ENCODE measurements around the gene THOP1. TPM values are rescaled to one million over a fixed set of nuclear protein-coding genes. Genes with fewer than 3 reads are reported as not detected.
A peak's percentile ranks its signal among the peaks of the same experiment; 100 is the strongest.

The THOP1 gene
- total and polyA plus RNA-seq, 9 donors, result 11.3 to 54.7 (median 39.5) TPM

GRCh38 chr19:2759362-2759761 lies 25.9 kb upstream of the THOP1 start:
- Histone ChIP-seq H3K4me1 (ENCODE audit: insufficient read depth) (no peaks in the 10 kb centered on the region), H3K4me3 (no peak overlapping the region), H3K36me3 (no peaks in the 10 kb centered on the region), H3K9me3 (no peaks in the 10 kb centered on the region), H3K27me3 (no peaks in the 10 kb centered on the region), H3K27ac (no peak overlapping the region)
- intact Hi-C loops (cut with DNase I), result no loop called here
- TF ChIP-seq POLR2A (IDR thresholded peaks at IDR 0.05) (no peak), CTCF (IDR thresholded peaks at IDR 0.05) (no peak), EP300 (IDR thresholded peaks at IDR 0.05) (no peak)
- 88 to 93% (median 88%) methylated on average over 17 of the region's 17 CpGs for WGBS, 3 donors
- DNase-seq, result no peak

GRCh38 chr19:2759965-2760364 lies 25.3 kb upstream of the THOP1 start:
- intact Hi-C loops (cut with DNase I), result no loop called here
- 94 to 95% (median 95%) methylated on average over 7 of the region's 7 CpGs for WGBS, 3 donors
- no peak overlapping the region for H3K27ac ChIP-seq
- no peaks in the 10 kb centered on the region for H3K36me3 ChIP-seq
- H3K27me3 ChIP-seq, result no peaks in the 10 kb centered on the region
- no peak for TF ChIP-seq CTCF (IDR thresholded peaks at IDR 0.05)
- TF ChIP-seq EP300 (IDR thresholded peaks at IDR 0.05), result no peak
- TF ChIP-seq POLR2A (IDR thresholded peaks at IDR 0.05), result no peak
- DNase-seq, result no peak
- H3K4me1 ChIP-seq (ENCODE audit: insufficient read depth), result no peaks in the 10 kb centered on the region
- H3K4me3 ChIP-seq, result no peak overlapping the region
- no peaks in the 10 kb centered on the region for H3K9me3 ChIP-seq

GRCh38 chr19:2761309-2761677 lies 24.0 kb upstream of the THOP1 start:
- H3K4me3 ChIP-seq, result no peak overlapping the region
- no peaks in the 10 kb centered on the region for H3K27me3 ChIP-seq
- no peak for DNase-seq
- no peaks in the 10 kb centered on the region for H3K9me3 ChIP-seq
- H3K27ac ChIP-seq, result no peak overlapping the region
- WGBS, 3 donors, result 83 to 87% (median 85%) methylated on average over 16 of the region's 16 CpGs
- H3K4me1 ChIP-seq (ENCODE audit: insufficient read depth), result no peaks in the 10 kb centered on the region
- no peaks in the 10 kb centered on the region for H3K36me3 ChIP-seq
- intact Hi-C loops (cut with DNase I), result no loop called here
- TF ChIP-seq CTCF (IDR thresholded peaks at IDR 0.05) (no peak), POLR2A (IDR thresholded peaks at IDR 0.05) (no peak), EP300 (IDR thresholded peaks at IDR 0.05) (no peak)

GRCh38 chr19:2761876-2762782 lies 23.2 kb upstream of the THOP1 start:
- WGBS, 3 donors, result 88 to 92% (median 89%) methylated on average over 43 of the region's 43 CpGs

More at GRCh38 chr19:2761876-2762782, 23.2 kb upstream of the THOP1 start:
- intact Hi-C loops (cut with DNase I), result no loop called here
- H3K4me3 ChIP-seq, result no peak overlapping the region
- peak in 1 of 5 donors; percentile 16 for DNase-seq
- H3K27ac ChIP-seq, result no peak overlapping the region
- H3K36me3 ChIP-seq, result no peaks in the 10 kb centered on the region
- H3K9me3 ChIP-seq, result no peaks in the 10 kb centered on the region
- H3K27me3 ChIP-seq, result no peaks in the 10 kb centered on the region
- no peak for TF ChIP-seq EP300 (IDR thresholded peaks at IDR 0.05)
- no peak for TF ChIP-seq CTCF (IDR thresholded peaks at IDR 0.05)
- no peak for TF ChIP-seq POLR2A (IDR thresholded peaks at IDR 0.05)
- H3K4me1 ChIP-seq (ENCODE audit: insufficient read depth), result no peaks in the 10 kb centered on the region

Measured in ovary (tissue), 9 donors.